Stimulated activated CD8-positive, alpha-beta memory T cell treated with anti-CD3 and anti-CD28 coated beads, Interleukin-2, amount 100 ng/mL, for 1 hour (primary cell): Measurements from ENCODE around the gene ADD1.
A peak's percentile ranks its signal among the peaks of the same experiment; 100 is the strongest.
"Not testable (repeated sequence)": the region's sequence is repeated elsewhere in the genome, so short reads cannot be mapped to it uniquely, and the experiment has no call there.

Experiments
- DNase-seq, 2 donors: peaks; one replicate each; pipeline ENCODE4 v3.0.0-alpha.2; 2020; ENCODE audit warnings: low read depth in 2 of 2

ADD1 gene

DNA sequence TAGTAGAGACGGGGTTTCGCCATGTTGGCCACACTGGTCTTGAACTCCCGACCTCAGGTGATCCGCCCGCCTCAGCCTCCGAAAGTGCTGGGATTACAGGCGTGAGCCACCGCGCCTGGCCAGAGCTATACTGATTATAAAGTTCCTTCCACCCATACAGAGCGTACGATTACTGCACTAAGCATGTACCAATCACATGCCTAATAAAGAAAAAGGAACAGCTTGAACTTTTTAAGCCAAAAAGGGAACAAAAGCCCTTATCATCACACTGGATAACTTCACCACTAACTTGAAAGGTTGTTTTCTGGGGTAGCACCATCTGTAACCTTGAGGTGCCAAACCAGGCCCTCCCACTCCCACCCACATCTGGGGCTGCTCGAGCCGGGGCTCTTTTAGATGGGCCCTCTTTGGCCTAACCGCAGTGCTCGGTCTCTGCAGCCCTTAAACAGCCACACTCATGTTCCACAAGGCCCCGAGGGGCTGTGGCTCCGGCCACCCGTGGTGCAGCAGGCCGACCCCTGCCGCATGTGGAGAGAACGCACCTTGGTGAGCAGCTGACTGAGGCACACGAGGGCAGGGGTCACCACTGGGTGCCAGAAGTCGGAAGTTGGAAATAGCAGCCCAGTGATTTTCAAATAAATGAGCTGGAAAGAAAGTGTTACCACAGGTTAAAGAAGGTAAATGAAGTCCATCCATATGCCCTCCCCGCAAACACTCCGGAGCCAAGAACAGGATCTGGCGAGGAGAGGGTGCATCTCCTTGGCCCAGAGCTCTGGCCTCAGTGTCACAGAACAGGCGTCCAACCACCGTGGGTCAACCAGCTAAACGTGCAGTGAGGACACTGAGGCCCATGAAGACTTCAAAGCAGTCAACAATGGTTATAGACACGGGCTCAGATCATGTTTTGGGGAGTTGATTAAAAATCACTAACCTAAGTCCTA lies 101.2 kb downstream of the ADD1 start:
- DNase-seq: no peak

DNA sequence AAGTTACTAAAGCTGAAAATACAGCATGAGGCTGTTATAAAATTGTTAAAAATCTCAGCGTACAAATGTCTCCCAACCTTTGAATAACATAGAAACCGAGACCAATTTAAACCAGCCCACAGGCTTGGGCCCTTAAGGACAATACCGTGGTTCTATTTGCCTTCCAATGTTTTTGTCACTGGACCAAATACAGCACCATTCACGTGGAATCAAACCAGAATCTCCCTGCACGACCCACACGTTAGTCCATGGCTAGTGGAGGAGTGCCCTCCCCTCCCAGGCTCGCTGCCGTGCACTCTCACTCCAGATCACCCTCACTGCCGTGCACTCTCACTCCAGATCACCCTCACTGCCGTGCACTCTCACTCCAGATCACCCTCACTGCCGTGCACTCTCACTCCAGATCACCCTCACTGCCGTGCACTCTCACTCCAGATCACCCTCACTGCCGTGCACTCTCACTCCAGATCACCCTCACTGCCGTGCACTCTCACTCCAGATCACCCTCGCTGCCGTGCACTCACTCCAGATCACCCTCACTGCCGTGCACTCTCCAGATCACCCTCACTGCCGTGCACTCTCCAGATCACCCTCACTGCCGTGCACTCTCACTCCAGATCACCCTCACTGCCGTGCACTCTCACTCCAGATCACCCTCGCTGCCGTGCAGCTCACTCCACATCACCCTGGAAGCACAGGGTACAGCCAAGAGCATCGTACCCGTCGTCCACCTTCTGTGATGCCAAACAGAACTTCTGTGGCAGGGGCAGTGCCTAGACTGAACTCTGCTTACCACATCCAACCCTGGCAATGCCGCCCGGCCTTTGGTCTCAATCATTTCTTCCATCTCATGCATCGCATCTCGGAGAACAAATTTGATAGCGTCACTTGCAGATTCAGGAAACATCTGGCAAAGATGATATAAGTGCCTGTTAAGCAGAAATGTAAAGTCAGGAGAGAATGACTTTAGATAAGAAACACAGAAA lies 102.3 kb downstream of the ADD1 start:
- DNase-seq: not testable (repeated sequence)

DNA sequence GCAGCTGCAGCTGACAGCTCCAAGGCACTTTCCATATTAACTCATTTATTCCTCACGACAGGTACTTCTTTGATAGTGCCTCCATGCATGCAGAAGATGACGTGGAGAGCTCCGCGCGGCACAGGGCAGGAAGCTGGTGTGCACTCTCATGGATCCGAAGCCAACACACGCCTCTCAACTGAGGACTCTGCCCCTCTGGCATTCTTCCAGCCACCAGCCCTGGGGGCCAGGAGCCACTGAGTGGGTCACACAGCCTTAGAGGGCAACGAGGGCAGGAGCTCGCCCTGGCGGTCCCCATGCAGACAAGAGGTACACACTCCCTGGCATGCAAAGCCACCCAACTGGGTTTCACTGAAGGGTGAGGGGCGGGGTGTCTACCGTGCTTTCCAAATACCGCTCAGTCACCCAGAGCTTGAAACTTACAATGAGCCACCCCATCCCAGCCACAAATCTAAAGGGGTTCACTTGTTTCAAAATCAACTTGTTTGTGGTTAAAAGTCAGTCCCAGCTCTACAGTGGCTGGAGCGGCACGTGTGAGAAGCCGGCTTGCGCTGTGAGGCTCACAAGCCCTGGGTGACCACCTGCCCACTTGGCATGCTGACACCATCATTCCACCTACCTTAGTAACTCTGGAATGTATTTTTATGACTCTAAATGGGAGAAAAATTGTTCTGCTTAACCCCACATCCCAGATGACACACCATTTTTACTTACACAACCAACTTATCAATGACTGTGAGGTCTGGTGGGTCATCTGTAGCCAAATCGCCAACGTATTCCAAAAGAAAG lies 103.4 kb downstream of the ADD1 start:
- DNase-seq: no peak

DNA sequence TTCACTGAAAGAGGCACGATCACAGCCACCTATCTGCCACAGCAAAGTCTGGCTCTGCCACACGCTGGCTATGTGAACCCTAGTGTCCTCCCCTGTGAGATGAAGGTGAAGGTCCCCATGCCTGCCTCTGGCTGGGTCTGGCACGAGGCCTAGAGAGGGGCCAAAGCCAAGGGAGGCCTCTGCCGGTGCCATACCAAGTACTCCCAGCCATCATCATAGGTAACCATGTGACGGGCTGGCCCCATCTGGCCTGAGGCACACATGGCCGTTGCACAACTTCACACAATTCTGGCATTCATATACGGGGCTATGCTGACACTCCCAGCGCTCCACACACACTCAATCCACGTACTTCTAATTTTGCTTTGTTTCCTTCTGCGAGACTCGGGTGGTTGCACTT lies 104.3 kb downstream of the ADD1 start:
- no peak for DNase-seq

DNA sequence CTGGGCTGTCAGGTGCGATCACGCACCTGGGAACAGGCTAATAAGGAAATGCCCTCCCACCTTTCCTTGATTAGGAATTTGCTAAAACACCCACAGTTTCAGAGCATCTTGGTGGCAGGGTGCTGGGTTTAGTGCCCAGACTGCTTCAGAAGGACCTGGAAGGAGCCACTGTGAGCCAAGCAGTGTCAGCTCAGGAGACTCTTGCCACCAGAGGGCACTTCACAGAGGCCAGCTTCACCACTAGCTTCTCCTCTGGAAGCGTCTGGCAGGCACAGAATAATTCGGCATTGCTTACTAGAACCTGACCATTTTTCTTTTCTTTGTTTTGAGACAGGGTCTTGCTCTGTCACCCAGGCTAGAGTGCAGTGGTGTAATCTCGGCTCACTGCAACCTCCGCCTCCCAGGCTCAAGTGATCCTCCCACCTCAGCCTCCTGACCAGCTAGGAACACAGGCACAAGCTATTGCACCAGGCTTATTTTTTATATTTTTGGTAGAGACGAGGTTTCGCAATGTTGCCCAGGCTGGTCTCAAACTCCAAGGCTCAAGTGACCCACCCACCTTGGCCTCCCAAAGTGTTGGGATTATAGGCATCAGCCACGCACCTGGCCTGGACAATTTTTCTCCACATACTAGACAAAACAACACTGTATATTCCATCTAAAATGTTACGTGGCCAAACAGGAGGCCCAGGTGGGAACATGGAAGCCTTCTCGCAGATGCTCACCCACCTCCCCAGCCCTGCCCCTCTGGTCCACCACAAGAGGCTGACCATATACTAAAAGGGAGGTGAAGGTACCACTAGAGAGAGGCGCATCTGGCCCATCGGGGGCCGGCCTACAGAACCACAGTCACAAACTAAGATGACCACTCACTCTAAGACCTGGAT lies 105.5 kb downstream of the ADD1 start:
- DNase-seq: no peak

DNA sequence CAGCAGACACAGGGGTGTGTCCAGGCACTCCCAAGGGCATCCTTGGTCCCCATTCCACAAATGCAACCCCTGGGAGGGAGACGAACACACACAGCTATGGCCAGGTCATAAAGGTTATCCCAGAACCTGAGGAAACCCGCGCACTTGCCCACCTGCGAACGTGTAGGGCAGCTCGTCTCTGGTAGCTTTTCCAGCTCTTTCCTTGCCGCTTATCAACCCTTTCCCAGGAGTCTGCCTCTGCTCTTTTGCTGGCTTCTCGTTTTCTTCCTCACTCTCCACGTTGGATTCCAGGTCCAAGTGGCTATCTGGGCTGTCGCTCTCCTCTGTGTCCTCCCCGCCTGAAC lies 106.1 kb downstream of the ADD1 start:
- DNase-seq: no peak

DNA sequence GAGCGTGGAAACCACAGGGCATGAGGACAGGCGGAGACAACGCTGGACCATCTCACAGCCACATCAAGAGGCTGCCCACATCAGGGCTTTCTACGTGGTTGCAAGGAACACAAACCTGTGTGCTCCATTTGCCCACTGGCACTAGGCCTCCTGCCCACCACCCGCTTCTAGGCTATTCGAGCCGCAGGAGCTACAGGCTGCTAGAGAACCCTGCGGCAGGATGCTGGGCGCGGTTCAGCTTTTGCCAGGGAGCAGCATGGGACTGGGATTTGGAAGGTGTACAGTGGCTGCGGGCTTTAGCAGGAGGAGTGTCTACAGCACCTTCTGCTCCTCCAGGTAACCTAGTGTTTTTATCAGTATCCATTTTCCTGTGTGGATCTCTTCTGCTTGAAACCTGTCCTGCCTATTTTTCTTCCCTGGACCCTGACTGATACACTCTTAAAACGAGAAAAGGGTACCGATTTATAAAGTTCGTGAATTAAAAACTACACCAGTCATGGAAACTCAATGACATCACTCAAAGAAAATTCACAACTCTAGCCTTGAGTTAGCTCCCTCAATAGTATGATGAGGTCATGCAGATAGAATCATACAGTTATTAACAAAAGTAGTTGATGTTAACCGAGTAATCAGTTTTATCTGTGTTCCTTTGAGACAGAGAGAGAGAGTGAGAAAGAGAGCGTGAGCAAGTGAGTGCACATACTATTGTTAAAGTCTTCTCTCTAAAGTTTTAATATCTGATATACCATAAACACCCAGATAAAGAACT lies 106.8 kb downstream of the ADD1 start:
- DNase-seq: no peak

DNA sequence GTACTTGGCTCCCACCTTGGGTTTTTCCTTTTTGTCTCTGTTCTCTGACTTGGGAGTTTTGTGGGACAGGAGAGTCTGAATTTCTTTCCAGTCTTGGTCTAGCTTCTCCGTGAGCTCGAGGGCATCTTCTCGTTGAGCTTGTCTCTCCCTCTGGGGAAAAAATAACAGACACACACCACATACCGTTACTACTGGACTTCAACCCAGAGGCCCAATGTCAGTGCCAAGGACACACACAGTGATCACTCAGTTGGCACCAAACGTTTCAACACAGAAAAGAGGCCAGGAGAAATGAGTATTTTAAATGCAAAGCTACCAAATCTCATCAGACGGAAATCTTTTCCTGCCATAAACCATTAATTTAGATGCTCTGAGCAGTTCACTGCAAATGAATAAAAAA lies 109.9 kb downstream of the ADD1 start:
- DNase-seq: no peak

DNA sequence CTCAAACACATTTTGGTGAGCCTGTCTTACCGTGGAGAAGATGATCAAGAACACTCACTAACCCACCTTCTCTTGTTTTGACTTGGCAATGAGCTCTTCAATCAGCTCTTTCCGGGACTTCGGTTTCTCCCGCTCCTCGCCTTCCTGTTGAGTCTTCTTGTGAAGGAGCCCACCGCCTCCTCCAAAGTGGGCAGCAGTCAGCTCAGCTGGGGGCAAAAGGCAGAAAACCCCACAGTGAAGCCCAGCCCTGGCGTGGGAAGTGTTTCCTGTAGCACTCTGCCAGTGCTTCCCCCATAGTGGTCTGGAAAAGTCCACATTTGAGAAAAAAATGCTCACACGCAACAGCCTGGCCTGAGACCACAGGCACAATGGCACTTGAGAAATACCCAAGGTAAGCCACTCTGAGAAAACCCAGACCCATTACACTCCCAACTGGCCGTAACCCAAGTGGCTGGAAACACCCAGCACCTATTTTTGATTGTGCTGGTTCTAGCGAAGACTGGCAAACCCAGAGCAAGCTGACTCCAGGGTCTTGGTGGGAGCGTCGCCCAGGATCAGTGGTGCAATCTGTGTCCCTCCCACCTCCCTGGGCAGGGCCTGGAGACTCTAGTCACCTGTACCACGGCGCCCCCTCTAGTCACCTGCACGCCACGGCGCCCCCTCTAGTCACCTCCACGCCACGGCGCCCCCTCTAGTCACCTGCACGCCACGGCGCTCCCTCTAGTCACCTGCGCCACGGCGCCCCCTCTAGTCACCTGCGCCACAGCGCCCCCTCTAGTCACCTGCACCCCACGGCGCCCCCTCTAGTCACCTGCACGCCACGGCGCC lies 110.9 kb downstream of the ADD1 start:
- no peak for DNase-seq

DNA sequence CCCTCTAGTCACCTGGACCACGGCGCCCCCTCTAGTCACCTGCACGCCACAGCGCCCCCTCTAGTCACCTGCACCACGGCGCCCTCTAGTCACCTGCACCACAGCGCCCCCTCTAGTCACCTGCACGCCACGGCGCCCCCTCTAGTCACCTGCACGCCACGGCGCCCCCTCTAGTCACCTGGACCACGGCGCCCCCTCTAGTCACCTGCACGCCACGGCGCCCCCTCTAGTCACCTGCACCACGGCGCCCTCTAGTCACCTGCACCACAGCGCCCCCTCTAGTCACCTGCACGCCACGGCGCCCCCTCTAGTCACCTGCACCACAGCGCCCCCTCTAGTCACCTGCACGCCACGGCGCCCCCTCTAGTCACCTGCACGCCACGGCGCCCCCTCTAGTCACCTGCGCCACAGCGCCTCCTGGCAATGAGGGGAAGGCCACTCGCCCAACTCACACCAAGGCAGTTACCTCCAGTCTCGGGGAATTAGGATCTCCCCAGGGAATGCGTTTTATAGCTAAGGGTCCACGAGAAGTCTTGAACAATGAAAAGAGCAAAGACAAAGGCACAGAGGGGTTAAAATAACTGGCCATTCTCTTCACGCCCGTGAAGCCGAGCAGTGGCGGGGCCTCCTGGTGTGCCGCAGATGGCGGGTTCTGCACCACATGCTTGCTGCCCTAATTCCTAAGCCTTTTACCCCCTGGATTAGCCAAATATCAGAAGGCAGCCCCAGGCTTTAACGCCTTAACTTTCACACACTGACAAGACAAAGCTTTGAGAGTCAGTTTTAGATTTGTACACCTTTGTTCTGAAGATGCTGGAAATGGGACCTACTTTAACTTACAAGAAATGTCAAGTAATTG lies 111.8 kb downstream of the ADD1 start:
- not testable (repeated sequence) for DNase-seq

DNA sequence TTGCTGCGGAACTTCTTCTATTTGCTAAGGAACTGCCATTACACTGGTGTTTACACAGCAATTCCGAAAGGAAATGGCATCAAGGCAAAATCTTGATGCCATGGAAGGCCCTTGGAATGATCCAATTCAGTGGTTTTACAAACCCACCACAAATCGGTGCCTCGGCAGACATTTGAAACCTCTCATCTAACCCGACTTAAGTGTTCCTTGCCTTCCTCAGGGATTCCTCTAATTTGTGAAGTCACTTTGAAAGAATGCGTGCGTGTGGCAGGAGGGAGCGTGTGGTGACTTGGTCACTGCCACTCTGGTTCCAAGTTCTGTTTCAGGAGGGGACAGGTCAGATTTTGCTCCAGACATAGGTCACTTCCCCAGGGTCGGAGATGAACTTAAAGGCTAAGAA lies 114.8 kb downstream of the ADD1 start:
- no peak for DNase-seq

DNA sequence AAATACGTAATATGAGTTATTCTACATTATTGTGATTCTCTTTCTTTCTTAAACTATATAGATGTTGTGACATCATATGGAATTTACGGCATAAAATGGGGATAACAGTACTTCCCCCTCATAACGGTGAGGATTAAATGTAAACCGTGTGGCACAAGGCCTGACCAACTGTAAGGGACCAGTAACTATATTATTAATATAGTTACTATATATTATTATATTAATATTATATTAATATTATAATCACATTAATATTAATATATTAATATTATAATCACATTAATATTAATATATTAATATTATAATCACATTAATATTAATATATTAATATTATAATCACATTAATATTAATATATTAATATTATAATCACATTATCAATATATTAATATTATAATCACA lies 116.8 kb downstream of the ADD1 start:
- DNase-seq: not testable (repeated sequence)

DNA sequence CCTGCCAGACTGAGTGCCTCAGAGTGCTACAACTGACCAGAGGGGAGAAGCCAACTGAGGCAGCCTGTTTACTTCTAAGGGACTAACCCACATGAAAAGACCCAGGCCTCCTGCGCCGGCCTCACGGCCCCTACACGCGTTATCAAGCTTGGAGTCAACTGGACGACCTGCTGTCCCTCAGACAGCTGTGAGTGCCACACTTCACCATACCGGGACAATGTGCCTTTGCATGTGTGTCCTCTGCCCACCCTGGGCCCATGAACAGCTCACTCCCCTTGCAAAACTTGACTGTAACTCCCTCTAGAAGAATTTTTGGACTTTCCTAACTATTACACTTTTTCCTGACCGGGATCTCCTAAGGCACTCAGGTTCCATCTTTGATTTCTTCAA lies 117.8 kb downstream of the ADD1 start:
- DNase-seq: no peak

DNA sequence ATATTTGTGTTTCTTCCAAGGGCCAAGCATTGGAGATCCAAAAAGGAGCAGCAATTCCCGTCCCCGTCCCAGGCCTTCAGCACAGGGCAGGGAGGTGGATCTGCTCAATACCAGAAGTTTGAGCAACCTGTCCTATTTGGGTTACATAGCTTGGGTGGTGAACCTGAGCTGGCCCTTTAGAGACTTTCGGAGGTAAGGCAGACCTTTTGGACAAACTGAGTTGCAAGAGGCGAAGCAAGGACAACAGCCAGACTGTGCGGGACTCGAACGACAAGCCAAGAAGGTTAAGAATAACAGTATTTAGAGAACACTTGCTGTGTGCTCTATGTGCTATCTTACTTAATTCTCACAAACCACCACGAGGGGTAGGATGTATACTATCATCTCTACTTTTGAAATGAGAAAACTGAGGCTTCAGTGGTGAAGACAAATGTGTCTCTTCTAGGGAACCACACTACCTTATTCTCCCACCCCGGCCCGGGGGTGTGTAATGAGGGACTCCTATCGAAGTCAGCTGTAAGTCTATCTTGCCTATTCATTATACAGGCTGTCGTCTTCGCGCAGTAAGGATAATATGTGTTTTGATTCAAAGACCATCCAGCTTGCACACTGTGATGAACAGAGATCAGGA lies 118.3 kb downstream of the ADD1 start:
- no peak for DNase-seq

DNA sequence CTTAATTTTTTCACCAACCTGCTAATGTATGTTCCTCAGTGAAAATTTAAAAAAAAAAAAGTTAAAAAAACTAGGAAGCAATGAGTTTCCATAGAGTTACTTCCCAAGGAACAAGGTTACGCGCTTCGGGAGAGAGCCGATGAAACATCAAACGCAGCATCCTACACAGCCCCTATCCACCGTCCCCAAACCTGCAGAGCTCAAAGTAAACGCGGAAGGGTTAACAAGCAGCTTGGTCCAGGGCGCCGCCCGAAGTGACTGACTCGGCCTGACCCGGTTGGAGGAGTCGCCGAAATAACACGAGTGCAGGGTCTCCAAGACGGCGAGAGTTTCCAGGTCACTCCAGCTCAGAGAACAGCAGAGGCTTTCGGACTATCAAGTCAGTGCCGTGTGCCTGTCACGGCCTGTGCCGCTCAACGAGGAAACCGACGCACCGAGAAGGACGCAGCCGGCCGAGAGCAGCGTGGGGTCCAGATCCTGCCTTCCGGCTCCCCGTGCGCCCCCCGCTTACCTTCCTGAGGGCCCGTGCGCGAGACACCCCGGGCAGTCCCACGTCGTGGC lies 119.0 kb downstream of the ADD1 start:
- DNase-seq: no peak

DNA sequence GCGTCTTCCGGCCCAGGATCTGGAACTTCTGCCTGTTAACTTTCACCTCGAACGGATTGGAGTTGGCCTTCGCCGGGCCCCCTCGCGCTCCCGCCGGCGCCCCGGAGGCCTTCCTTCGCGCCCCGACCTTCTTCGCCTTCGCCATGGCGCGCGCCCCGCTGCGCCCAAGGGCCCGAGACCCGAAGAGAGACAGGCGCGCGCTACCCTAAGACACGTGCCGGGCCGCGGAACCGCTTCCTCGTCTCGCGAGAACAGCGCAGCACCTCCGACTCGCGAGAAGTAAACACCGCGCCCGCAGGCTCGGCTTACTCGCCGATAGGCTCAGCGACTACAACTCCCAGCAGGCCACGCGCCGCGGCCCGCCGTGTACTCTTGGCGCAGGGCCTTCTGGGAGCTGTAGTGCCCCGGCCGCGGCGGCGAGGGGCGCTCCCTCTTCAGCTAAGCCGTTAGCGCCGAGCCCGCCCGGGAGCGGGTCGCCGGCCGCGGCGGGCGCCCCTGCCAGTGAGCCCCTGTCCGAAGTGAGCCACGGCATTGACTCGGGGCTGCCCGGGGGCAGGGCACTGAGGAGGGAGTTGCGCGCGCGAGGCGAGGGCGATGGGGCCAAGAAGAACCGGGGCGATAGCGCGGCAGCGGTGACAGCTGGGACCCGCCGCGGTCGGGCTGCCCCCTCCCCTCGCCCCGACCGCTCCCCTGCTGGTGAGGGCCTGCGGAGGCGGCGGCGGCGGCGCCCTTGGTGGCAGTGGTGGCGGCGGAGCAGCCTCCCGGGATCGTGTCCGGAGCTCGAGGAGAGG lies 119.7 kb downstream of the ADD1 start, which contains the start of the genes GRK4 and NOP14:
TSS of gene GRK4 (plus strand) at position 397 of the 791 bp plus-strand sequence. CDS start 500 bp downstream, outside the sequence.
TSS of gene NOP14 (minus strand) at position 232 of the 791 bp plus-strand sequence. CDS start at position 145, 87 bp downstream.
- DNase-seq: peak; percentile 92 to 94
